Subcutaneous adipose tissue (tissue), 4 donors: ENCODE data around the gene CYGB. TPM values are rescaled to one million over a fixed set of nuclear protein-coding genes. Genes with fewer than 3 reads are reported as not detected.

ENCODE experiments used
- total RNA-seq, 4 donors: library from RNA; depleted of rRNA; stranded (reverse); fragments of >200 nt; gene quantifications; one replicate each; pipeline ENCODE4 v1.1.0, GENCODE V29; 2016
- TF ChIP-seq, protein P1 (sequence below): fragments of 450-650 bp; IDR thresholded peaks from one replicate; pipeline ENCODE4 v1.5.1; 2016; ENCODE audit warnings: low read depth, mild to moderate bottlenecking, control low read depth, antibody characterized with exemption, moderate library complexity

The CYGB gene
- total RNA-seq, 4 donors from 2014 or later = 29.9 to 48.6 (median 40.3) TPM

DNA sequence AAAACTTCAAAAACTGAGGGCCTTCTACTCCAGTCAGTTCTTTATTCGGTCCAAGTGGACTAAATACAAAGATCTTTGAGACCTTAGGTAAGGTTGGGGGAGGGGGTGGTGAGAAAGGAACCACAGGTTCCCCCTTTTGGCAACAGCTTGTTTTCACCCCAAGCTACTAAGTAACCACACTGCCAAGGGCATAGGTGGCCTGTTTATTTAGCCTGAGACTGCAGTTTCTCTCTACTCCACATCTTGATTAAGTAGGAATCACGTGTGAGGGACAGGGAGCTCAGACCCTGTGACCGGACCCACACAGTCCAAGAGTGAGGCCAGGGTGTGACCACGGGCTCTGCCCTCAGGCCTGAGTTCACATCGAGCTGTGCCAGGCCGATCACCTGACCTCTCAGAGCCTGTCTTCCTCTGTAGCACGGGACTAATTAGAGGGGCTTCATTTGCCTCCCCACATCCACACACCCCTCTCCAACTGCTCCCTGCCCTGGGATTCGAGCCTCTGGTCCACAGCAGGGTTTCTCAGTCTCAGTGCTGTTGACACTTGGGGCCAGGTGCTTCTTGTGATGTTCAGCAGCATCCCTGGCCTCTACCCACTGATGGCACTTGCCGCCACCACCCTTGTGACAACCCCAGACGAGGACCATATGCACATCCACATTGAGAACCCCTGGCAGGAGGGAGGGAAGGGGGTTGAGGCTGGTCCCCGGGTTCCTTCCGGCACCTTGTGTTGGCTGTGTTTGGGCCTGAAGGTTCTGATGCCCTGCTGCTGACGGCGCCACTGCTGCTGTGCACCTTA lies 30.3 kb upstream of the CYGB start:
- TF ChIP-seq, protein P1, sequence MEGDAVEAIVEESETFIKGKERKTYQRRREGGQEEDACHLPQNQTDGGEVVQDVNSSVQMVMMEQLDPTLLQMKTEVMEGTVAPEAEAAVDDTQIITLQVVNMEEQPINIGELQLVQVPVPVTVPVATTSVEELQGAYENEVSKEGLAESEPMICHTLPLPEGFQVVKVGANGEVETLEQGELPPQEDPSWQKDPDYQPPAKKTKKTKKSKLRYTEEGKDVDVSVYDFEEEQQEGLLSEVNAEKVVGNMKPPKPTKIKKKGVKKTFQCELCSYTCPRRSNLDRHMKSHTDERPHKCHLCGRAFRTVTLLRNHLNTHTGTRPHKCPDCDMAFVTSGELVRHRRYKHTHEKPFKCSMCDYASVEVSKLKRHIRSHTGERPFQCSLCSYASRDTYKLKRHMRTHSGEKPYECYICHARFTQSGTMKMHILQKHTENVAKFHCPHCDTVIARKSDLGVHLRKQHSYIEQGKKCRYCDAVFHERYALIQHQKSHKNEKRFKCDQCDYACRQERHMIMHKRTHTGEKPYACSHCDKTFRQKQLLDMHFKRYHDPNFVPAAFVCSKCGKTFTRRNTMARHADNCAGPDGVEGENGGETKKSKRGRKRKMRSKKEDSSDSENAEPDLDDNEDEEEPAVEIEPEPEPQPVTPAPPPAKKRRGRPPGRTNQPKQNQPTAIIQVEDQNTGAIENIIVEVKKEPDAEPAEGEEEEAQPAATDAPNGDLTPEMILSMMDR = no peak

DNA sequence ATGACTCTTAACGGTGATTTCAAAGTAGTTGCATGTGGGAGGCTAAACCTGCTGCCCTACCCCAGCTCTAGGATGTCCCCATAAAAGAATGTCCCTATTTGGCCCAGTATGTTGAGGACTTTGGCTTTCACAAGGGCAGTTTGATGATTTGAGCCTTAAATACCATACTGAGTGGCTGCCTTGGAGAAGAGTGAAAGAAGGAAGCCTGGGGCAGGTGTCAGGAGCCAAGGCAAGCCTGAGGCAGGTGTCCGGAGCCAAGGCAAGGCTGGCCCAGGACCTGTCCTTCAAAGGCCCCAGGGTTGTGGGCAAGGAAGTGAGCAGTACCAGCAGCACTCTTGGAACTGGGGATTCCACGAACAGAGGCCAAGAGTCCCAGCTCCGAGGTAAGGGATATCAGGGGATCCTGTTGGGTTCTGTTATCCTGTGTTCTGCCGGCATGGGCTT lies 29.5 kb upstream of the CYGB start:
- TF ChIP-seq, protein P1 = no peak

DNA sequence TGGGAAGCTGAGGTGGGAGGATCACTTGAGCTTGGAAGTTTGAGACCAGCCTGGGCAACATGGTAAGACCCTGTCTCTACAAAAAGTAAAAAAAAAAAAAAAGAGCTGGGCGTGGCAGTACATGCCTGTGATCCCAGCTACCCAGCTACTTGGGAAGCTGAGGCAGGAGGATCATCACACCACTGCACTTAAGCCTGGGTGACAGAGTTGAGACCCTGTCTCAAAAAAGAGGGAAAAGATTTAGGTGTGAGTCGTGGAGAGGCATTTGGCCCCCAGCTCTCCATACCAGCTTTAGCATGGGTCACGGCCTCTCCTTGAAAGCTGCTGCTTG lies 29.1 kb upstream of the CYGB start:
- TF ChIP-seq, protein P1 = no peak

DNA sequence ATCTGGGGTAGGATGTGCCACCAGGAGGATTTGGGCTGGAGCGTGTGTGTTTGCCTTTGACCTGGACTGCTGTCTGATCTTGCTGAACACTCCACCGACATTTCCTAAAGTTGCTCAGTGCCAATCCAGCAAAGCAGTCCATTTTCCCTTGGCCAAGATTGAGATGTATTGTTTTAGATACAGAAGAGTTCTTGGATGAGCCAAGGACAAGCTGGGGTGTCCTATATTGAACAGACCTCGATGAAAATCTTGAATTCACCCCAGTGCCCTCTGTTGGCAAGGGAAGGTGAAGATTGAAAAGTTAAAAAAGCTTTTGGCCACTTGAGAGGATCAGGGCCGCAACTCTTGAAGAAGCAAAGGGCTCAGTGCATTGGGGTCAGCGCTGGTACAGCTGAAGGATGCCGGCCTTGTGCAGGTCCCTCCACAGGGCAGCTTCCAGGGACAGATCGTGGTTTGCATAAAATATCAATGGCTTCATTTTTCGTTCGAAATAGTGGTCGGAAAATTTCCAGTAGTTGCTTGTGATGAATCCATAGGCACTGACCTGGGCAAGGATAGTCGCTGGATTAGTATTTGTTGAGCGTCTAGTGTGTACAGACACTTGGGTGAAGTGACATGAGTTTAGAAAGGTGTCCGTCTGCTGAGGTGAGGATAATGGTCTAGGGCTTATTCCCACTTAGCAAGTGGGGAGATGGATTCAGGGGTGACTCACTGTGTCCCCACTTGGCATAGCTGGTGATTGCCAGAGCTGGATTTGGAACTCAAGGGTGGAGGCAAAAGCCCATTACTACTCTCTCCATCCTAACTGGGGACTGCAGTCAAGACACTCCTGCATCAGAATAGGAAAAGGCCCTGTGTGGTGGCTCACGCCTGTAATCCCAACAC lies 28.5 kb upstream of the CYGB start:
- TF ChIP-seq, protein P1 = no peak

DNA sequence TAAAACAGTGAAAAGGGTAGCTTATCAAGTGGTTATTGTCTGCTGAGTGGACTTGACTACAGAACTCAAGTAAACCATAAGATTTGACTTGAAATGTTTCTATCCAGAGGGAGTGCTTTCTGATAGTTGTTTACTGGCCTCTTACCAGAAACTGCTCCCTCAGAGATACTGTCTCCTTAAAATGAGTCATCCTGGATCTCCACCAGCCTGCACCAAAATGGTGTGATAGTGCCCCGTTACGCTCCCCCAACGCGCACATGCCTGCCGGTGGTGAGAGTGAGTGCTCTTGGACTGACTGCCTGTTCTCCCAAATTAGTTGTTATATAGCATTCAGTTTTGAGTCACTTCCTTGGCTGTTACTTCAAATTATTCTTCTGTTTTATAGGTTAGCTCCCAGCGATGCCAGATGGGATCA lies 25.2 kb upstream of the CYGB start:
- TF ChIP-seq, protein P1 = no peak

DNA sequence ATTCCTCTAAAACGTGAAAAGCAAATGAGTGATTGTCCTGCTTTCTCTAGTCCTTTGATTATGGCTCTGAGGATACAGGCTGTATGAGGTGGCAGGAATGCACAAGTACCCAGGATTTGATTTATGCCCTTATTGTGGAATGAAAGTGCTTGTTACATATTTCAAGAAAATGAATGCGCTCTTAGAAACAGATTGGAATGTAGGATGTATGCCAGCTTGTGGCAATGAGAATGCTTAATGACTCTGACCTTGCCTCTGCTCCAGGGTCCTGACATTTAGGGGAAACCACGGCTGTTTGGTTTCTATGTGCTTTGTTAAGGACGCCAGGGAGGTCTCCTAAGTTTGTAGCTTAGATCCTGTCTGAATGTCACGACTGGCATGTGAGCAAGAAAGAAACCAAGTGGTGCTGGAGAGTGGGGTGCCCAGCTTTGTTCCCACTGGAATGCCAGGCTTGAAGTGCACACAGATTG lies 24.3 kb upstream of the CYGB start:
- TF ChIP-seq, protein P1 = no peak

DNA sequence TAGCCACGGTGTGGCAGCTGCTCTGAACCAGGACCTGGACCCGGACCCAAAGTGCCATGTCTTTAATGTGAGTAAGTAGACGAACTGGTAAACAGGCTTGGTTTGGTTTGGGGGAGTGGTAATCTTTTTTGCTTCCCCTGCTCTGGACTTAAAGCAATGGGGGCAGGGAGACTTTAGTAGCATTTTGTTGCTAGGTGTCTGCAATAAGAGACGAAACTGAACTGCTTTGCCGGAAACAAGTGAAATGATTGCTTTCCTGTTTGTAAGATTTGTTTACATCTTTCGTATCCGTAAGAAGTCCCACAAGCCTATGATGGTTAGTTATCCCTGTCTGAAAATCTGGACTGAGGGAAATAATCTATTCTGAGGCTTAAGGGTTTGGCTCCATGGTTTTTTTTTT lies 23.8 kb upstream of the CYGB start:
- TF ChIP-seq, protein P1 = no peak
